HG03354 (cell line): ENCODE results near the gene MLN.

Experiments used
- ATAC-seq: cut with Tn5 transposase; IDR thresholded peaks from one replicate; pipeline ENCODE4 v1.9.1; 2021; ENCODE audit warnings: mild to moderate bottlenecking; ENCODE audit not compliant: unreplicated experiment, poor library complexity, severe bottlenecking

The MLN gene

DNA sequence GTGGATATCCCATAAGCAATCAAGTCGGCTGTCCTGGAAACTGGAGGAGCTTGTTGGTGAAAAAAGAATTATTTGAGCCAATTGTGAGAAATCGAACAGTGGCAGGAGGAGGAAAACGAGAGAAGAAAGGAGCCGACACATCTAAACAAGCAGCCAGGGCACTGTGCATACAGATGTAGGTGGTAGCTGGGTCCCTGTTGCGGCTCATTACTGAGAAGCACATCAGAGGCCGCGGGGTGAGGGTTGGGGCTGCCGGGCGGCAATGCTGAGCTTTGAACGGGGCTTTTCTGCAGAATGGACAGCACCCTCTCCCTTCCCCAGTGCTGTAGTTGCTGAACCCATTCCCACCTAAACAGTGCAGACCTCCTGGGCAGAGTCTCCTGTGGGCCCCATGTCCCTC lies 10.8 kb downstream of the MLN start:
- ATAC-seq: no peak

GRCh38 chr6:33791620-33792019 lies 12.2 kb downstream of the MLN start:
- ATAC-seq: no peak

GRCh38 chr6:33790910-33791309 lies 12.9 kb downstream of the MLN start:
- no peak for ATAC-seq

GRCh38 chr6:33790379-33790778 lies 13.4 kb downstream of the MLN start:
- no peak for ATAC-seq

DNA sequence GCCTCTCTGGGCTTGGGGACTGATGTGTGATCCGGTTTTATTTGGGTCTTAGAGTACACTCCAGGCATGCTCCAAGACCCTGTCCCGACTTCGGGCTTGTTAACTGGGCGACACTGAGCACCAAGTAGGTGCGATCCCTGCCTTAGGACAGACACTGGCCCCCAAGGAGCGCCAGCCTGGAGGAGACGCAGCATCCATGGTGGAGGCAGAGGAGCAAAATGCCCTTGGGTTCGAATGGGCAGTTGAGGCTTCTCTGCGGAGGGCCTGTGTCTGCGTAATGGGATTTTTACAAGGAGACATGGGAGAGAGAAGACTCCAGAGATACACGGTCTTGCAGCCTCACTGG lies 14.3 kb downstream of the MLN start:
- no peak for ATAC-seq

DNA sequence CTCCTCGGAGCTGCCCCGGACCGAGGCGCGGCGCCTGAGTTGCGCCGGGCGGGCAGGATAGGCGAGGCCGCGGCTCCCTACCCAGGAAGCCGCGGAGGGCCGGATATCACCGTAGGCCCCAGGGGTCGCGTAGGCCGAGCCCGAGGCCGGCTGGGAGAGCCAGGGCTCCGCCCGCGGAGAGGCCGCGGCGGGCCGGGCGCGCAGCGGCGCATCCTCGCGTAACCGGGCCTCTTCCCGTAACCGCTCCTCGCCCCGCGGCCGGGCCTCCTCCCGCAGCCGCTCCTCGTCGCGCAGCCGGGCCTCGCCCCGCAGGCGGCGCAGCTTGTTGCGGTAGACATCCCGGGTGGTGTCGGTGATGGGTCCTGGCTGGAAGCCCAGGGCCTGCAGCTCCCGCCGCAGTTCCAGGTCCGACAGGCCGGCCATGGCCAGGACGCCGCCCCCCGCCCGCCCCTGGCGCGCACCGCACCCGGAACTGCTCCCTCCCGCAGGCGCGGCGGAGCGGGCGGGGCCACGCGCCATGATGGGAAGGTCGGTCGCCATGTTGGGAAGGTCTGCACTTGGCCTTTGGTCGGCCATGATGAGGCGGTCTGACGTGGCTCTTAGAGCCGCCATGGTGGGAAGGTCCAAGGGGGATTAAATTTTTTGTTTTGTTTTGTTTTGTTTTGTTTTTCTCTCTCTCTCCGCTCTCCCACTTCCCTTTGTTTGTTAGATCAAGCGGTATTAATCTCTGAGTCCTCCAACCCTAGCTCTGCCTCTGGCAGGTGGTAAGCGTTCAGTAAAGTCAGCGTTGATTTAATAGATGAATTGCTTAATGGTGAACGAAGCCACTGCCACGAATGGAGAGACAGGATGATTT lies 14.9 kb downstream of the MLN start, which contains the start of gene LEMD2:
Gene LEMD2 (minus strand): TSS at position 437 of the 856 bp plus-strand sequence. CDS start 14 bp downstream, at position 423.
- ATAC-seq: peak; percentile 80

- peak; percentile 58 for ATAC-seq
These were observed 15.7 kb downstream of the MLN start for GRCh38 chr6:33787954-33788693.

DNA sequence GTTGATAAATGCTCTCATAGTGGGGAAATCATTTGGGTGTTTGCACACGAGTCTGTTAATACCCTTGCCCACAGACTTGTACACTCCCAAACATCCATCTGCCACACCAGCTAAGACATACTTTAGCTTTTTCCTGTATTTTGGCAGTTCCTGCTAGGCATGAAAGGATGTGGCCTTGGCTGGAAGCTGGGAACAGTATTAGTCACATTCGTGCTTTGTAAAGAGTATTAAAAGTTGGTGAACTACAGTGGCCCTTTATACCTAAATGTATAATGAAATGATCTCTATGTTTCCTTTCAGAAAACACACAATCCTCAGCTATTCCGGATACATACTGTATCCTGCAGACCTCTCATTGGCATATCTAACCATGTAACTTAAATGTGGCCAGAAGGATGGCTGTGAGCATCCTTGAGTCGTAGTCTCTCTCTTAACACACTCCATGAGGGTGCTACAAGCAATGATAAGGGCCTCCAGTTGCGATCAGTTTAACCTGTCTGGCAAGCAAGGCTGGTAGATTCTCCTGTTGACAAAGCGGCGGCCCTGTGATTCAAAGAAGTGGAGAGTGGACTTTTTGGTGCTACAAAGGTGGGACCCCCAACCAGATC lies 16.4 kb downstream of the MLN start:
- ATAC-seq: no peak

DNA sequence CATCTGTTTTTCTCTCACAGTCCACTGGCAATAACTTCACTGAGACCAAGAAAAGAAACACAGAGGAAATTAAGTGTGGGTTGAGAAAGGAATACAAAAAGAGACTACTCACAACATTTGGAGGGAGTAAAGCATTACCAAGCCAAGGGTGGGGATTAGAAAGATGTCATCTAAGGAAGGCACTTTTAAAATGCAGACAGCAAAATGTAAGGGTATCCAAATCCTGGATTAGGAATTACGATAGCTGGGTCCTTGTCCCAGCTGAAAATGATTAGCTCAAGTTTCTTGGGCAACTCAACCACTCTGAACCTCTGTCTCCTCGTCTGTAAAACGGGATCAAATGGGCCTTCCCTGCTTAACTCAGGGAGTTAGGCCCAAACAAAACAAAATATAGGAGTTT lies 17.1 kb downstream of the MLN start:
- no peak for ATAC-seq

DNA sequence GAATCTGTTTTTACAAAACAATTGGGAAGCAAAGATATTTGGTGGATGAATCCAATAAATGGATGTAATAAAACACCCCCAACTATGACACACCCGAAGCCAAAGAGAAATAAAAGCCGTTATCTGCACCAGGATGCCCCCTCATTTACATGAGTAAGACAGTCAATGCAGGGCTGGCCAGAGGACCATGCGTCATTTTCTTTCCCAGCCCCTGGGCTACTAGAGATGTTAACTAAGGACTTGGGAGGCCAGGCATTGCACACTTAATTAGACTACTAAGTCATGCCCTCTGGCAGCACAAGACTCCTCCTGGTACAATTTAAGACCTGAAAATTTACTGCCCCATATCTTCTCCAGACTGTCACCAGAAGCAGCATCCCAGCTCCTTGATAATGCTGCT lies 18.0 kb downstream of the MLN start:
- no peak for ATAC-seq

GRCh38 chr6:33784787-33785186 lies 19.0 kb downstream of the MLN start:
- ATAC-seq: no peak

DNA sequence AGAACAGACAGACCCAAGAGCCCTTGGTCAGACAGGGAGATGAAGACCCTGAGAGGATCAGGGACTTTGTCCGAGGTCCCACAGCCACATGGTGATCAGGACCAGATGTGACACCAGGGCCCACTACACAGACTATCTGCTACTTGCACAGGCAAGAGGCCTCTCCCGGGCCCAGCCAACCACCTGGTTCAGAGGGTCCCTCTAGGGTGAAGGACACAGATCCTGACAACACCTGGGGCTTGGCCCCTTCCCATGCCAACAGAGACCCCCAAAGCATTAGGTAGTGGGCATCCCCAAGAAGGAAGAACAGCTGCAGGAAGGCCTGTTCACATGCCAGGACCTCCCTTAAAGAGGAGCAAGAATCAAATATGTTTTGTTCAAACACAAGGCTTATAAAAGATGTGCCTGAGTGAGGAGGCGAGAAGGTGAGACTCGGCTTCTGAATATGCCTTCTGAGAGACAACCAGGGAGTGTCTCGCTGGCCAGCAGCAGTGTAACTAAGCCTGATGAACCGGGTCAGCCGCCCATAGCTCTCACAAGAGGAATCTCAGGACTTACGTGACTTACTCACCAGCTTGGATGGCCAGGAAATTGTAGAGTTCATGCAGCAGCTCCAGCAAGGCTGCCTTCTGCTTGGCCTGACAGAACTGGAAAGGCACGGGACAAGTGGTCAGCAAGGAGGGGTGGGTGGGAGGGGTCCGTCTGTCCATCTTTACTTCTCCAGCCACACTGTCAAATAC lies 19.9 kb downstream of the MLN start:
- no peak for ATAC-seq

DNA sequence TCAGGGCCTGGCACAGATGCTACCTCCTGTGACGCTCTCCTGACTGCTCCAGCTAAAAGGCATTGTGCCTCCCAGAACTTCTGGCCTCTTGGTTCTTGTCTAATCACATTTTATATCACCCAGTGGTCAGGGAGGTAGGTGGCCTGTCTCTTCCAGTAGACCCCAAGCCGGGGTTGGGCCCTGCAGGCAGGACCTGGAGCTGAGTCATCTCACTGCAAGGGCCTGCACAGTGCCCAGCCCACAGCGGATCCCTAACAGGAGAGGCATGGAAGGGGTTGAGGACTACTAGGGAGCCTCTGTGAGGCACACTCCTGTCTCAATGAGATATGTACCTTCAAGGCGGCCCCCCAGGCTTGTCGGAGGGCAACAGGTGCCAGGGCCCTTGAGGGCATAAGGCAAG lies 21.2 kb downstream of the MLN start:
- no peak for ATAC-seq

DNA sequence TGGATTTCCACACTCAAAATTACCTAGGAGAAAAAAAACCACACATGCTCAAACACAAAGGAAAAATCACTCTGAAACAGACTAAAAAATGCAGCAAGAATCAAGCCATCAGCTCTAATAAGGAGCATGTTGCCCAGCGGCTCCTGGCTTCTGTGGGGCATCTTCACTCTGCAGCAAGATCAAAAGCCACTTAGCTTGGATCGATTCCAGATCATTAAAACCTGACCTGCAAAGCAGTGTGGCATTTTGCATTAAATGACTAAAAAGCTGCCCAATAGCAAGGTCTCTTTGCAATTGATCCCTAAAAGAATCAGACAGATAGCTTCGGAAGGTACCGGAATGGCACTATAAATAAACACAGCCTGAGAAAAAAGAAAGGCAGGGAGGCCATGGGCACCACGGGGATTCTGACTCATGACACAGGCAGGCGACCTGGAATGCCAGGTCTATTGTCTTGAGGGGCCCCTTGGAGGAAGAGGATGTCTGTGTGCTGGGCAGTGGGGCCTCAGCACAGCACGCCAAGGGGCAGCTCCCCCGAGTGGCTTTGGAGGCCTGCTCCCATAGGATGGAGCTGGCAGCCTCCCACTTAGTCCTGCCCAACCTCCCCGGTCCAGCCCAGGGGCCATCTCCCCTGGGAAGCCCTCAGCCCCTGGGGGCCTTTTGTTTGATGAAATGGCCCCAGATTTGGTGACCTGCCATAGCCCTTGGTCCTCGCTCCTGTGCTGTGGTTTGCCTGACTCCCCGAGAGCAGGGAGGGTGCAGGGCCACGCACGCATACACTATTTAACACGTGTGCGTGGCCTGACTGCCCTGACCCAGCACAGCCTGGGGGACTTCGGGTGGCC lies 22.4 kb downstream of the MLN start:
- no peak for ATAC-seq

GRCh38 chr6:33779895-33780294 lies 23.9 kb downstream of the MLN start:
- no peak for ATAC-seq

DNA sequence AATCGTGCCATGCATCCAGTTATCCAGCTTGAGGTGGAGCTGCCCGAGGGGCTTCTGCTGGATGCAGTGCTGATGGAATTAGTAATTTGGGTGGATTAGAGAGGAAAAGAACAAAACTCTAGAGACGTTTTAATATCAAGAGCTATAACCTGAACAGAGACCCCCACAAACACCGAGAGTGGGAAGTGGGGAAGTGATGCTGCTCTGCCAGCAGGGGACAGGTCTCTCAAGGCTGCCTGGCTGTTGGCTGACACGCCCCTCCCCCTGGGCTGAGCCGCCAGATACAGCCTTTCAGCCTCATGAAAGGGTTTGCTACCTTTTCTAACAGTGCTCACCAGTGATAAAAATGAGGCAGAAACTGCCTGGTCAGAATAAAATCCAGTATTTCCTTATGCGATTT lies 24.5 kb downstream of the MLN start:
- no peak for ATAC-seq

DNA sequence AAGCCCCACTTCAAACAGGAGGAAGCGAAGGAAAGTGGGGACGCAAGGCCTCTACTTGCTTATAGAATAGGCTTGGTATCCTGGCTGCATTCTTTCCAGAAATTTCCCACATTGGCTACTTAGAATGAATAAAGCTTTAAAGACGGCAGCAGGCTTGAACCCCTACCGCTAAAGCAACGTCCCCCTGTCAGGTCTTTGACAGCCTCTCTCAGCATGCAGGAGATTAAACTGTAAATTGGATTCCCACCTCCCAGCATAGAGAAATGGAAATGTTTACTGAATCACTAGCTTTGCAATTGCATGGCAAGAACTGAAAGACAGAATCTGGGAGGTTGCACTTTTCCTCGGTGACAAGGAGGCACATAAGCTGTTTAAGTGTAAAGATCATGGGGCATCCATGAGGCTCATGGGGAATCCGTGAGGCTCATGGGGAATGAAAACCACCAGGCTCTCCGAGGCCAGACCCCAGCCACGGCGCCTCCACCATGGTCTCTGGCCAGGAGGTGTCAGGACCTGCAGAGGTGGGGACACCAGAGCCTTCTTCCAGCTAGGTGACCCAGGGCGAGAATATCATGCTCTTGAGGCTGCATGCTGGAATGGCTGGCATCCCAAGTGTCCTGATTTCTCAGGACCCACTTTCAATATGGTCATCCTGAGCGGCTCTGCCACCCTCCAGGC lies 25.2 kb downstream of the MLN start:
- ATAC-seq: no peak
